Neuronal stem cell (in vitro differentiated cells): ENCODE data around the gene GP9.
"Not testable (repeated sequence)": the region's sequence is repeated elsewhere in the genome, so short reads cannot be mapped to it uniquely, and the experiment has no call there.

Experiments used
- DNase-seq: peaks from one replicate; pipeline ENCODE4 v3.0.0-alpha.2; 2013; ENCODE audit warnings: low spot score
- H2AFZ ChIP-seq: one replicate; pipeline ENCODE4 v1.6.1; 2013; ENCODE audit warnings: mild to moderate bottlenecking, low read length, inconsistent platforms
- H2AK5ac ChIP-seq: 2 replicates; pipeline ENCODE4 v1.6.1; 2013; ENCODE audit warnings: low read depth, mild to moderate bottlenecking, inconsistent platforms, low read length, moderate library complexity, mixed read lengths
- H2BK120ac ChIP-seq: 2 replicates; pipeline ENCODE4 v1.6.1; 2013; ENCODE audit warnings: low read depth, mild to moderate bottlenecking, inconsistent platforms, low read length, moderate library complexity, mixed read lengths
- H2BK12ac ChIP-seq: one replicate; pipeline ENCODE4 v1.6.1; 2013; ENCODE audit warnings: low read length, inconsistent platforms
- H2BK15ac ChIP-seq: 2 replicates; pipeline ENCODE4 v1.6.1; 2013; ENCODE audit warnings: mild to moderate bottlenecking, low read length, inconsistent platforms, mixed read lengths
- H2BK5ac ChIP-seq: one replicate; pipeline ENCODE4 v1.6.1; 2013; ENCODE audit warnings: inconsistent platforms, mild to moderate bottlenecking, low read length, moderate library complexity
- H3K14ac ChIP-seq: one replicate; pipeline ENCODE4 v1.6.1; 2013; ENCODE audit warnings: low read length, inconsistent platforms
- H3K18ac ChIP-seq: 2 replicates; pipeline ENCODE4 v1.6.1; 2013; ENCODE audit warnings: low read length, inconsistent platforms
- H3K23ac ChIP-seq: 2 replicates; pipeline ENCODE4 v1.6.1; 2013; ENCODE audit warnings: low read depth, mild to moderate bottlenecking, mixed read lengths, low read length, inconsistent platforms; ENCODE audit not compliant: poor library complexity
- H3K27ac ChIP-seq: replicated peaks from 3 replicates; pipeline ENCODE4 v1.5.1; 2013; ENCODE audit warnings: low read length, inconsistent platforms
- H3K27me3 ChIP-seq, 3 experiments: 2 replicates each; pipeline ENCODE4 v1.6.1; 2013; ENCODE audit warnings: low read length in 3 of 3, mild to moderate bottlenecking in 2 of 3, inconsistent platforms in 1 of 3, low read depth in 1 of 3, mixed read lengths in 1 of 3, moderate library complexity in 1 of 3; ENCODE audit not compliant: control insufficient read depth in 3 of 3, insufficient read depth in 3 of 3
- H3K36me3 ChIP-seq, 2 donors: replicated peaks in 1 of 2; 2 replicates each; pipeline ENCODE4 v1.6.1; 2013; ENCODE audit warnings: low read length in 2 of 2; ENCODE audit not compliant: control insufficient read depth in 2 of 2, insufficient read depth in 2 of 2
- H3K4ac ChIP-seq: 2 replicates; pipeline ENCODE4 v1.6.1; 2013; ENCODE audit warnings: inconsistent platforms, mild to moderate bottlenecking, low read length, moderate library complexity
- H3K4me1 ChIP-seq, 2 donors: 1 replicate in 1 of 2; 2 replicates in 1 of 2; pipeline ENCODE4 v1.6.1; 2013; ENCODE audit warnings: low read length in 2 of 2, low read depth in 1 of 2; ENCODE audit not compliant: control insufficient read depth in 2 of 2, insufficient read depth in 1 of 2
- H3K4me2 ChIP-seq: one replicate; pipeline ENCODE4 v1.6.1; 2013; ENCODE audit warnings: mild to moderate bottlenecking, low read length, inconsistent platforms; ENCODE audit not compliant: insufficient read depth, poor library complexity, severe bottlenecking
- H3K4me3 ChIP-seq, 2 donors: 2 replicates each; pipeline ENCODE4 v1.5.1; 2013; ENCODE audit warnings: low read length in 2 of 2, mild to moderate bottlenecking in 2 of 2, inconsistent platforms in 1 of 2, moderate library complexity in 1 of 2
- H3K79me1 ChIP-seq: one replicate; pipeline ENCODE4 v1.6.1; 2013; ENCODE audit warnings: low read depth, mild to moderate bottlenecking, inconsistent platforms, low read length, moderate library complexity
- H3K9ac ChIP-seq: one replicate; pipeline ENCODE4 v1.6.1; 2013; ENCODE audit warnings: mild to moderate bottlenecking, low read depth, low read length, inconsistent platforms; ENCODE audit not compliant: poor library complexity
- H3K9me3 ChIP-seq, 2 donors: replicated peaks in 1 of 2; 2 replicates each; pipeline versions ENCODE3 to v1.6.1; 2013; ENCODE audit warnings: low read length in 2 of 2, mild to moderate bottlenecking in 2 of 2, inconsistent platforms in 1 of 2, low read depth in 1 of 2, mixed read lengths in 1 of 2, moderate library complexity in 1 of 2; ENCODE audit not compliant: control insufficient read depth in 2 of 2, insufficient read depth in 1 of 2
- H4K8ac ChIP-seq: one replicate; pipeline ENCODE4 v1.6.1; 2013; ENCODE audit warnings: low read depth, mild to moderate bottlenecking, inconsistent platforms, low read length, moderate library complexity
- H4K91ac ChIP-seq: one replicate; pipeline ENCODE4 v1.6.1; 2013; ENCODE audit warnings: low read length, low read depth, mild to moderate bottlenecking, inconsistent platforms; ENCODE audit not compliant: poor library complexity
- WGBS, 2 donors: extraction: QIAGEN DNeasy Blood & Tissue Kit; methylation state at CpG; one replicate each; pipeline ENCODE4 v1.1.7; 2013; ENCODE audit warnings: missing lambda C conversion rate in 2 of 2, mixed read lengths in 1 of 2; ENCODE audit not compliant: insufficient read length in 2 of 2, insufficient replicate concordance in 1 of 2; ENCODE audit errors: extremely low coverage in 2 of 2; 5-methylcytosine and 5-hydroxymethylcytosine counted together

The GP9 gene

GRCh38 chr3:129088312-129088711 is 27.7 kb downstream of the GP9 start:
- H3K9me3 ChIP-seq, H2BK12ac ChIP-seq, H3K4ac ChIP-seq, H3K14ac ChIP-seq, H3K27me3 ChIP-seq, H2AK5ac ChIP-seq, H4K91ac ChIP-seq, H2BK5ac ChIP-seq, DNase-seq, H2BK120ac ChIP-seq, H3K4me2 ChIP-seq, H3K79me1 ChIP-seq, H2AFZ ChIP-seq, H3K18ac ChIP-seq, H3K23ac ChIP-seq, H3K27ac ChIP-seq, H4K8ac ChIP-seq, H3K4me3 ChIP-seq, H2BK15ac ChIP-seq, H3K9ac ChIP-seq, H3K4me1 ChIP-seq: not testable (repeated sequence)
- H3K36me3 ChIP-seq, result peaks cover 0 to 18% of the 10 kb centered on the region in 2 donors
- no CpG with 5 or more reads among the region's 6 CpGs for WGBS, 2 donors

GRCh38 chr3:129095285-129095684 is 34.7 kb downstream of the GP9 start:
- no peak overlapping the region for H3K9ac ChIP-seq
- no peak overlapping the region for H3K14ac ChIP-seq
- H4K8ac ChIP-seq, result no peak overlapping the region
- no peaks in the 10 kb centered on the region for H3K27me3 ChIP-seq
- peaks cover 4 to 6% of the 10 kb centered on the region in 2 donors for H3K9me3 ChIP-seq
- no peak for DNase-seq
- H2BK12ac ChIP-seq, result no peak overlapping the region
- H2AFZ ChIP-seq, result no peak overlapping the region
- no peak overlapping the region for H3K4ac ChIP-seq
- WGBS, 2 donors, result no CpG with 5 or more reads among the region's 10 CpGs
- H3K4me1 ChIP-seq, result no peaks in the 10 kb centered on the region
- H3K23ac ChIP-seq, result no peak overlapping the region
- H2AK5ac ChIP-seq, result no peak overlapping the region
- no peak overlapping the region for H3K4me2 ChIP-seq
- H3K27ac ChIP-seq, result no peak overlapping the region
- no peak overlapping the region for H3K18ac ChIP-seq
- H2BK5ac ChIP-seq, result no peak overlapping the region
- H3K4me3 ChIP-seq, result no peak overlapping the region
- H4K91ac ChIP-seq, result no peak overlapping the region
- H3K36me3 ChIP-seq, result peaks cover 6 to 30% of the 10 kb centered on the region in 2 donors
- no peaks in the 10 kb centered on the region for H3K79me1 ChIP-seq
- no peak overlapping the region for H2BK120ac ChIP-seq
- H2BK15ac ChIP-seq, result no peak overlapping the region

- H2BK5ac ChIP-seq, result no peak overlapping the region
- H4K91ac ChIP-seq, result no peak overlapping the region
- no peak overlapping the region for H3K14ac ChIP-seq
- no peak overlapping the region for H3K27ac ChIP-seq
- peaks cover 2% of the 10 kb centered on the region for H3K79me1 ChIP-seq
- no peaks in the 10 kb centered on the region for H3K4me1 ChIP-seq
- H3K23ac ChIP-seq, result no peak overlapping the region
- H2AFZ ChIP-seq, result no peak overlapping the region
- H3K27me3 ChIP-seq, result no peaks in the 10 kb centered on the region
- no peak overlapping the region for H3K4me3 ChIP-seq
- H3K9ac ChIP-seq, result no peak overlapping the region
- H4K8ac ChIP-seq, result no peak overlapping the region
- H3K36me3 ChIP-seq, result peaks cover 0 to 3% of the 10 kb centered on the region in 2 donors
- no peak overlapping the region for H2AK5ac ChIP-seq
- H2BK12ac ChIP-seq, result no peak overlapping the region
- WGBS, 2 donors, result no CpG with 5 or more reads among the region's 1 CpG
- no peak overlapping the region for H3K18ac ChIP-seq
- peaks cover 6% of the 10 kb centered on the region in 2 donors for H3K9me3 ChIP-seq
- no peak overlapping the region for H3K4me2 ChIP-seq
- H2BK15ac ChIP-seq, result no peak overlapping the region
- no peak overlapping the region for H2BK120ac ChIP-seq
- DNase-seq, result no peak
- no peak overlapping the region for H3K4ac ChIP-seq
These were observed 39.7 kb downstream of the GP9 start for GRCh38 chr3:129100274-129100673.

GRCh38 chr3:129101370-129102138 is 41.0 kb downstream of the GP9 start:
- no peak overlapping the region for H3K27ac ChIP-seq

More at GRCh38 chr3:129101370-129102138, 41.0 kb downstream of the GP9 start:
- peaks cover 2% of the 10 kb centered on the region for H3K79me1 ChIP-seq
- no peak overlapping the region for H2BK12ac ChIP-seq
- H3K27me3 ChIP-seq, result no peaks in the 10 kb centered on the region
- peaks cover 3% of the 10 kb centered on the region in 2 donors for H3K36me3 ChIP-seq
- H2BK5ac ChIP-seq, result no peak overlapping the region
- H2BK120ac ChIP-seq, result no peak overlapping the region
- no peak for DNase-seq
- peak overlapping the region in 1 of 2 donors; percentile 20 for H3K4me3 ChIP-seq
- no peak overlapping the region for H2BK15ac ChIP-seq
- WGBS, 2 donors, result no CpG with 5 or more reads among the region's 12 CpGs
- no peak overlapping the region for H4K8ac ChIP-seq
- H3K4me1 ChIP-seq, result no peaks in the 10 kb centered on the region
- peak overlapping the region; percentile 60 for H3K18ac ChIP-seq
- H3K23ac ChIP-seq, result peak overlapping the region; percentile 80
- no peak overlapping the region for H2AK5ac ChIP-seq
- H2AFZ ChIP-seq, result no peak overlapping the region
- no peak overlapping the region for H3K4ac ChIP-seq
- H3K9me3 ChIP-seq, result peaks cover 6% of the 10 kb centered on the region in 2 donors
- H3K4me2 ChIP-seq, result no peak overlapping the region
- no peak overlapping the region for H3K9ac ChIP-seq
- peak overlapping the region; percentile 71 for H3K14ac ChIP-seq
- H4K91ac ChIP-seq, result no peak overlapping the region
